ENCODE measurements around the gene MORC4.

The MORC4 gene

DNA sequence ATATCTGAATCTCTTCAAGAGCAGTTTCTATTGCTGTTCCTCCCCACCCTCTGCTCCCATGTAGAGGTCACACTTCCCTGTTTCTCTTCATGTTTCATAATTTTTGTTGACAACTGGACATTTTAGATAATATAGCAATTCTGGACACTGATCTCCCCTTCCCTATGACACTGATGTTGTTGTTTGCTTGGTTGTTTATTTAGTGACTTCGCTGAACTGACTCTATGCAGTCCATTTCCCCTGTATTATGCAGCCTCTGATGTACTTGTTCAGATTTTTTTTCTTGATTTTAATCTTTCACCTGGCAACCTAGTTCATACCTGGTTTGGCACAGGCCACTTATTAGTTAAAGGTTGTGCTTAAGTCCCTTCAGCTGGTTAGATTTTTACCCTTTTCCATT, 50.6 kb downstream of the MORC4 start:
- Histone ChIP-seq H3K4me2 (ENCODE audit: low read depth, low read length, poor library complexity, severe bottlenecking) (no peak overlapping the region), H3K27me3 (ENCODE audit: low read length) (no peaks in the 10 kb centered on the region), H3K79me2 (ENCODE audit: insufficient read depth, low read length) (no peaks in the 10 kb centered on the region), H2AFZ (ENCODE audit: low read depth, low read length, severe bottlenecking) (no peak overlapping the region), H3F3A (ENCODE audit: insufficient read depth) (no peaks in the 10 kb centered on the region), H3K9me3 (ENCODE audit: insufficient read depth, low read length) (no peaks in the 10 kb centered on the region), H3K4me3 (ENCODE audit: insufficient read depth, low read length, poor library complexity, severe bottlenecking) (no peak overlapping the region), H4K20me1 (ENCODE audit: low read depth, low read length) (no peaks in the 10 kb centered on the region), H3K9ac (ENCODE audit: low read length) (no peak overlapping the region), H3K9me2 (replicated peaks; ENCODE audit: insufficient read depth, low read length) (no peaks in the 10 kb centered on the region), H3K36me3 (ENCODE audit: low read length) (no peaks in the 10 kb centered on the region), H3K27ac (ENCODE audit: low read depth, low read length) (no peak overlapping the region)
- TF ChIP-seq EZH2phosphoT487 (conservative IDR thresholded peaks at IDR 0.05; ENCODE audit: low read length) = no peak
- TF ChIP-seq, protein P1, sequence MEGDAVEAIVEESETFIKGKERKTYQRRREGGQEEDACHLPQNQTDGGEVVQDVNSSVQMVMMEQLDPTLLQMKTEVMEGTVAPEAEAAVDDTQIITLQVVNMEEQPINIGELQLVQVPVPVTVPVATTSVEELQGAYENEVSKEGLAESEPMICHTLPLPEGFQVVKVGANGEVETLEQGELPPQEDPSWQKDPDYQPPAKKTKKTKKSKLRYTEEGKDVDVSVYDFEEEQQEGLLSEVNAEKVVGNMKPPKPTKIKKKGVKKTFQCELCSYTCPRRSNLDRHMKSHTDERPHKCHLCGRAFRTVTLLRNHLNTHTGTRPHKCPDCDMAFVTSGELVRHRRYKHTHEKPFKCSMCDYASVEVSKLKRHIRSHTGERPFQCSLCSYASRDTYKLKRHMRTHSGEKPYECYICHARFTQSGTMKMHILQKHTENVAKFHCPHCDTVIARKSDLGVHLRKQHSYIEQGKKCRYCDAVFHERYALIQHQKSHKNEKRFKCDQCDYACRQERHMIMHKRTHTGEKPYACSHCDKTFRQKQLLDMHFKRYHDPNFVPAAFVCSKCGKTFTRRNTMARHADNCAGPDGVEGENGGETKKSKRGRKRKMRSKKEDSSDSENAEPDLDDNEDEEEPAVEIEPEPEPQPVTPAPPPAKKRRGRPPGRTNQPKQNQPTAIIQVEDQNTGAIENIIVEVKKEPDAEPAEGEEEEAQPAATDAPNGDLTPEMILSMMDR (IDR thresholded peaks at IDR 0.05; ENCODE audit: insufficient read depth, low read length, poor library complexity, severe bottlenecking) = no peak

GRCh38 chrX:106948641-106949040, 51.4 kb downstream of the MORC4 start:
- H3F3A ChIP-seq (ENCODE audit: insufficient read depth) = no peaks in the 10 kb centered on the region
- H3K79me2 ChIP-seq (ENCODE audit: insufficient read depth, low read length) = no peaks in the 10 kb centered on the region
- no peak overlapping the region for H3K27ac ChIP-seq (ENCODE audit: low read depth, low read length)
- H3K4me2 ChIP-seq (ENCODE audit: low read depth, low read length, poor library complexity, severe bottlenecking) = no peak overlapping the region
- no peaks in the 10 kb centered on the region for H4K20me1 ChIP-seq (ENCODE audit: low read depth, low read length)
- no peak overlapping the region for H3K9ac ChIP-seq (ENCODE audit: low read length)
- no peaks in the 10 kb centered on the region for H3K9me2 ChIP-seq (replicated peaks; ENCODE audit: insufficient read depth, low read length)
- no peak overlapping the region for H2AFZ ChIP-seq (ENCODE audit: low read depth, low read length, severe bottlenecking)
- no peaks in the 10 kb centered on the region for H3K36me3 ChIP-seq (ENCODE audit: low read length)
- H3K27me3 ChIP-seq (ENCODE audit: low read length) = no peaks in the 10 kb centered on the region
- H3K4me3 ChIP-seq (ENCODE audit: insufficient read depth, low read length, poor library complexity, severe bottlenecking) = no peak overlapping the region
- H3K9me3 ChIP-seq (ENCODE audit: insufficient read depth, low read length) = no peaks in the 10 kb centered on the region
- TF ChIP-seq EZH2phosphoT487 (conservative IDR thresholded peaks at IDR 0.05; ENCODE audit: low read length) = no peak
- TF ChIP-seq, protein P1 (IDR thresholded peaks at IDR 0.05; ENCODE audit: insufficient read depth, low read length, poor library complexity, severe bottlenecking) = no peak

GRCh38 chrX:106946464-106946863, 53.5 kb downstream of the MORC4 start:
- H3K4me3 ChIP-seq (ENCODE audit: insufficient read depth, low read length, poor library complexity, severe bottlenecking) = no peak overlapping the region
- no peaks in the 10 kb centered on the region for H3K27me3 ChIP-seq (ENCODE audit: low read length)
- H4K20me1 ChIP-seq (ENCODE audit: low read depth, low read length) = no peaks in the 10 kb centered on the region
- no peak overlapping the region for H3K27ac ChIP-seq (ENCODE audit: low read depth, low read length)
- H3F3A ChIP-seq (ENCODE audit: insufficient read depth) = no peaks in the 10 kb centered on the region
- H2AFZ ChIP-seq (ENCODE audit: low read depth, low read length, severe bottlenecking) = no peak overlapping the region
- no peak overlapping the region for H3K4me2 ChIP-seq (ENCODE audit: low read depth, low read length, poor library complexity, severe bottlenecking)
- no peak overlapping the region for H3K9ac ChIP-seq (ENCODE audit: low read length)
- no peaks in the 10 kb centered on the region for H3K9me2 ChIP-seq (replicated peaks; ENCODE audit: insufficient read depth, low read length)
- TF ChIP-seq EZH2phosphoT487 (conservative IDR thresholded peaks at IDR 0.05; ENCODE audit: low read length) = no peak
- TF ChIP-seq, protein P1 (IDR thresholded peaks at IDR 0.05; ENCODE audit: insufficient read depth, low read length, poor library complexity, severe bottlenecking) = no peak
- H3K36me3 ChIP-seq (ENCODE audit: low read length) = no peaks in the 10 kb centered on the region
- no peaks in the 10 kb centered on the region for H3K9me3 ChIP-seq (ENCODE audit: insufficient read depth, low read length)
- no peaks in the 10 kb centered on the region for H3K79me2 ChIP-seq (ENCODE audit: insufficient read depth, low read length)
